HG02588 (cell line): ENCODE data around the gene SLC17A8.

Experiments used
- ATAC-seq: cut with Tn5 transposase; IDR thresholded peaks from one replicate; pipeline ENCODE4 v1.9.1; 2021; ENCODE audit warnings: mild to moderate bottlenecking, moderate library complexity; ENCODE audit not compliant: unreplicated experiment

SLC17A8 gene

GRCh38 chr12:100468126-100468525 is 111.3 kb downstream of the SLC17A8 start:
- ATAC-seq, result no peak
